SK-N-MC (cell line): ENCODE measurements around the gene PAK1.
"Not testable (repeated sequence)": the region's sequence is repeated elsewhere in the genome, so short reads cannot be mapped to it uniquely, and the experiment has no call there.

ENCODE experiments used
- DNase-seq: peaks from one replicate; pipeline ENCODE4 v3.0.0-alpha.2; 2011; ENCODE audit warnings: low read depth, low spot score
- H3K27ac ChIP-seq: fragments of 200-600 bp; sonication (generic); 2 replicates; pipeline ENCODE4 v1.5.1; 2016; ENCODE audit warnings: mixed run types
- H3K36me3 ChIP-seq: fragments of 200-600 bp; sonication (generic); 2 replicates; pipeline ENCODE4 v1.6.1; 2017; ENCODE audit warnings: antibody characterized with exemption, low read length, mixed read lengths; ENCODE audit not compliant: insufficient read depth
- H3K4me3 ChIP-seq: fragments of 200-600 bp; sonication (generic); 2 replicates; pipeline ENCODE4 v1.5.1; 2016
- H3K9ac ChIP-seq: fragments of 200-600 bp; sonication (generic); 2 replicates; pipeline ENCODE4 v1.8.0; 2017; ENCODE audit warnings: mixed run types, mixed read lengths; ENCODE audit not compliant: insufficient read length
- H3K9me3 ChIP-seq: fragments of 200-600 bp; sonication (generic); 2 replicates; pipeline ENCODE4 v1.6.1; 2017; ENCODE audit warnings: low read depth, mild to moderate bottlenecking, antibody characterized with exemption, low read length, moderate library complexity, mixed read lengths
- EZH2 ChIP-seq: fragments of 200-600 bp; sonication (generic); IDR thresholded peaks from one replicate; pipeline ENCODE4 v1.6.1; 2017; ENCODE audit warnings: antibody characterized with exemption
- FOXP2 ChIP-seq: optimal IDR thresholded peaks from 2 replicates; pipeline ENCODE3; 2011; ENCODE audit warnings: mild to moderate bottlenecking, moderate library complexity; ENCODE audit not compliant: insufficient read depth; ENCODE audit errors: extremely low read length, control extremely low read depth
- POLR2AphosphoS5 ChIP-seq: IDR thresholded peaks from 2 replicates; pipeline ENCODE4 v1.6.1; 2012; ENCODE audit warnings: mild to moderate bottlenecking, low read depth, low read length, borderline replicate concordance

PAK1 gene

DNA sequence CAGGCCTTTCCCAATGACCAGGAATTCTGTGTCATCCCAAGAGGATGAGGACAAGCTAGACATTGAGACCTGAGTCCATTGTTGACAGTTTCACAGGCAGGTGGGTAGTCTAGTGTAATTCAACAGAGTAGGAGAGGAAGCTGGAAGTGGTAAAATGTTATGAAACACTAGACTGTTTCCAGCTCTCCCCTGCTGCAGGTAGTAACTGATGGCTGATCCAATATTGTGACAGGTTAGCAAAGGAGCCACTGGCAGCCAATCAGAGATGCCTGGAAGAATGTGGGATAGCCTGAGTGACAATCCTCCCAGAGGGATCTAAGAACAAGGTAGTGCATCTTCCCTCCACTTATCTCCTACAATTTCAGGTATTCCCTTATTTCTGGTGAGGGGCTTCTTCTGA is 161.8 kb downstream of the PAK1 start:
- H3K36me3 ChIP-seq = no peaks in the 10 kb centered on the region
- no peak overlapping the region for H3K9ac ChIP-seq
- DNase-seq = no peak
- no peaks in the 10 kb centered on the region for H3K9me3 ChIP-seq
- H3K27ac ChIP-seq = no peak overlapping the region
- TF ChIP-seq EZH2 (no peak), POLR2AphosphoS5 (no peak), FOXP2 (no peak)
- no peak overlapping the region for H3K4me3 ChIP-seq

DNA sequence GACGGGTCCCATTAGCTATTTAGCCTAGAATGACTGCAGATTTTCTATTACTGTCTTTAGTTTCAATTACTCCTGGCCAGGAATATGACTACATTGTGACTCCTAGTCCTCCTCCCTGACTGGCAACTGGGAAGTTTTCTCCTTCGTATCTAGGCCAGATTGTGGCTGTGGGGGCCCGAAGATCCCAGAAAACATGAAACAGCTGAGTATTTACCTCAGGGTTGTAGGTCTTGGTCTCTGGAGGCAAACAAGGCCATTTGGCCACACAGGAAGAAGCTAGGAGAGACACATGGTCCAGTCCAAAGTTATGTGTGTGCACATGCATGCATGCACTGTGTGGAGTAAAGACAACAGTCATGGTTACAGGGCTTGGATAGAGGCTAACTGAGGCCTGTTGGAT is 162.2 kb downstream of the PAK1 start:
- H3K4me3 ChIP-seq = no peak overlapping the region
- no peak overlapping the region for H3K9ac ChIP-seq
- H3K9me3 ChIP-seq = no peaks in the 10 kb centered on the region
- H3K36me3 ChIP-seq = no peaks in the 10 kb centered on the region
- no peak overlapping the region for H3K27ac ChIP-seq
- TF ChIP-seq FOXP2 = no peak
- no peak for TF ChIP-seq POLR2AphosphoS5
- no peak for TF ChIP-seq EZH2
- no peak for DNase-seq

DNA sequence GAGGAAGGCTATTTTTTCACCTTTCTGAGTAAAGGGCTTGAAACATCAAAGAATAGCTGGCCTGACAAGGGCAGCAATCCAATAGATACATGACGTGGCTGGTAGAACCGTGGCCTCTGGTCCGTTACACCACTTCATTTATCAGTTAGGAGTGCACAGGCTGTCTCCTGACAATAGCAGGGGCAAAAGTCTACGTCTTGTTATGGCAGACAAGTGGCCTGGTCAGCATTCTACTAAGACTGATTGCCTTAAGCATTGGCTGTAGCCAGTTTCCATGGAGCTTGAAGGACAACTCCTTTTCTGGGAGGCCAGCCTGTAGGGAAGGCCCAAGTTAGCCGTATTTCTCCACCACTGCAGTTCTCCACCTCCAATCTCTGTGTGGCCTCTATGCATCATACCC is 163.2 kb downstream of the PAK1 start:
- no peak overlapping the region for H3K27ac ChIP-seq
- no peak overlapping the region for H3K9ac ChIP-seq
- H3K4me3 ChIP-seq = no peak overlapping the region
- TF ChIP-seq EZH2 (no peak), FOXP2 (no peak), POLR2AphosphoS5 (no peak)
- DNase-seq = no peak
- H3K9me3 ChIP-seq = no peaks in the 10 kb centered on the region
- H3K36me3 ChIP-seq = no peaks in the 10 kb centered on the region

DNA sequence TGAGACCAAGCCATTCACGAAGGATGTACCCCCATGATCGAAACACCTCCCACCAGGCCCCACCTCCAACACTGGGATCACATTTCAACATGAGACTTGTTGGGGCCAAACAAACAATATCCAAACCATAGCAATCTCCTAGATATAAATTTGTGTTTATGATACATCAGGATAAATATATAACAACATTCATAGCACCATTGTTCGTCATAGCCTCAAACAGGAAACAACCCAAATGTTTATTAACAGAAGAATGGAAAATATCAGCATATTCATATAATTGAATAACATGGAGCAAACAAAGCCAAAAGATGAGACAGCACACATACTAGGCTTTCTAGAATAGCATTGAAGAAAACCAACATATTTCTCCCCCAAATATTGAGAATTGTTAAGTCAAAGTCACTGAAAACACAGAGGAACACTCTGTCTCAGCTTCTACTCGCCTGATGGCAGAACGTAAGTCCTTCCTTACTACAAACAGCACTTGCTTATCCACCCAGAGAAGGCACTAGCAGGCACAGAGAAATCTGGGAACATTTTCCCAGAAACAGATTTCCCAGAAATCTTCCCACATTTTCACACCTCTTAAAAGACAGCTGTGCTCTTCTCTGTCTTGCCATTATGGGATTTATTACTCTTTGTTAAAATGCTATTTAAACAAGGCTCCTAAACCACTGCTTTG is 164.4 kb downstream of the PAK1 start:
- Histone ChIP-seq H3K27ac (no peak overlapping the region), H3K4me3 (no peak overlapping the region), H3K9ac (no peak overlapping the region), H3K9me3 (no peaks in the 10 kb centered on the region), H3K36me3 (no peaks in the 10 kb centered on the region)
- DNase-seq = no peak
- TF ChIP-seq POLR2AphosphoS5 = no peak
- TF ChIP-seq EZH2 = no peak
- no peak for TF ChIP-seq FOXP2

DNA sequence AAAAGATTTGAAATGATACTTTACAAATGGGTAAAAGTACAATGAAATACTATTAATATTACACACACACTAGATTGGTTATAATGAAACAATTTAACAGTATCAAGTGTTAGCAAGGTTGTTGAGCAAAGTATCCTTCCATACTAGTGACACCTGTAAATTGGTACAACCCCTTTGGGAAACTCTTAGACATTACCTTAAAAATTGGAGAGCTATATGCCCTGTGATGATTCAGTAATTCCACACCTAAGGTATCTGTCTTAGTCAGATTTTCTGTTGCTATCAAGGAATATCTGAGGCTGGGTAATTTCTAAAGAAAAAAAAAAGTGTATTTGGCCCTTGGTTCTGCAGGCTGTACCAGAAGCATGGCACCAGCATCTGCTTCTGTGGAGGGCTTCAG is 165.1 kb downstream of the PAK1 start:
- DNase-seq = no peak
- H3K4me3 ChIP-seq = no peak overlapping the region
- H3K9me3 ChIP-seq = no peaks in the 10 kb centered on the region
- H3K27ac ChIP-seq = no peak overlapping the region
- H3K9ac ChIP-seq = no peak overlapping the region
- no peaks in the 10 kb centered on the region for H3K36me3 ChIP-seq
- TF ChIP-seq EZH2 (no peak), FOXP2 (no peak), POLR2AphosphoS5 (no peak)

DNA sequence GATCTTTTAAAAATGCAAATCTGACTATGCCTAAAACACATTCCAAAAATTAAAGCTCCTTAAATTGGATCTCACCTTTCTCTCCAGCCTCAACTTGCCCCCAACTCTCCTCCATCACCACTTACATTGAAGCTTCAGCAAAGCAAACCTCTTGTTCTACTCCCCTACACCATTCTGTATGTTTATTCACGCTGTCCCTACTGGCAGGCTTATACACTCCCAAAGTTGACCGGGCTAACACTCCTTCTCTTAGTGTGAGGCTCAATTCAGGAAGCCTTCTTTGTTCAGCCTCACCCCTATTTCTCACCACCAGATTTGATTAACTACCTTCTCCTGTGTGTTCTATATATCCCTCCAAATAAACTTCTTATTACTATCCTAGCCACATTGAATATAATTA is 170.6 kb downstream of the PAK1 start:
- no peak for DNase-seq
- Histone ChIP-seq H3K4me3 (no peak overlapping the region), H3K9me3 (no peaks in the 10 kb centered on the region), H3K36me3 (no peaks in the 10 kb centered on the region), H3K9ac (no peak overlapping the region), H3K27ac (no peak overlapping the region)
- TF ChIP-seq FOXP2 (no peak), EZH2 (no peak), POLR2AphosphoS5 (no peak)

DNA sequence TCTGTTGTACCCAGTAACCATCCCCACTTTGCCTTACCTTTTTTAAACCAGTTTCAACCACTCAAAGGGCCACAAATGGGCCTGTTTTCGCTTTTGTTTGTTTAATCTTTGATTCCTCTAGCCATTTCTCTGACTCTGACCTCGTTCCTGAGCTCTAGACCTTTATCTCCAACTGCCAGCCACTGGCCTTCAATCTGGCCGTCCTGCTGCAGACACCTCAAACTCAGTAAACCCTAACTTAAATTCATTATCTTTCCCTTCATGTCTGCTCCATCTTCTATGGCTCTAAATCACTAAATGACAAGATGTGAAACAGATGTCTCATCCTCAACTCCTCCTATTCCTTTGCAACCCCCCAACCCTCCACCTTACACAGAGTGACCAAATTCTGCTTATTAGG is 171.1 kb downstream of the PAK1 start:
- no peak for TF ChIP-seq POLR2AphosphoS5
- TF ChIP-seq EZH2 = no peak
- no peak for TF ChIP-seq FOXP2

DNA sequence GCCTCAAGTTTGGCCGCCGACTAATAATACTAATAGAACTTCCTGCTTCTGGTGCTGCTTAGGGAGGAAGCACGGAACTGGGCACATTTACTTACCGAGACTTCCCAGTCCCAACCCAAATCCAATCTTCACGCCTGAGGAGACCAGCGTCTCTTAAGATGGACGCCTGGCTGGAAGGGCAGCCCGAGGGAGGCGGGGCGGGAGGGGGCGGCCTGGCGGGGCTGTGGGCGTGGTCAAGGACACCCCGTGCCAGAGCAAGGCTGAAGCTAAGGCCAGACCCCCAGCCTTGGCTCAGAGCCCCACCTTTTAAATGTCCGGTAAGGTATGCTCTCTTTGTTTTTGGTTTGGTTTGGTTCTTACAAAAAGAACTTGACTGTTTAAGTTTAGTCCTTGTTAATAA is 172.4 kb downstream of the PAK1 start, which contains the start of gene GDPD4:
TSS of gene GDPD4 (minus strand) at position 177 of the 400 bp plus-strand sequence. CDS start 16,549 bp downstream, outside the sequence.
- DNase-seq = no peak
- H3K9ac ChIP-seq = no peak within 1 kb of the TSS

More for the DNA sequence above, 171.1 kb downstream of the PAK1 start:
- H3K9ac ChIP-seq = no peak overlapping the region
- DNase-seq = no peak
- no peak overlapping the region for H3K27ac ChIP-seq
- H3K4me3 ChIP-seq = no peak overlapping the region
- H3K9me3 ChIP-seq = no peaks in the 10 kb centered on the region
- no peaks in the 10 kb centered on the region for H3K36me3 ChIP-seq

DNA sequence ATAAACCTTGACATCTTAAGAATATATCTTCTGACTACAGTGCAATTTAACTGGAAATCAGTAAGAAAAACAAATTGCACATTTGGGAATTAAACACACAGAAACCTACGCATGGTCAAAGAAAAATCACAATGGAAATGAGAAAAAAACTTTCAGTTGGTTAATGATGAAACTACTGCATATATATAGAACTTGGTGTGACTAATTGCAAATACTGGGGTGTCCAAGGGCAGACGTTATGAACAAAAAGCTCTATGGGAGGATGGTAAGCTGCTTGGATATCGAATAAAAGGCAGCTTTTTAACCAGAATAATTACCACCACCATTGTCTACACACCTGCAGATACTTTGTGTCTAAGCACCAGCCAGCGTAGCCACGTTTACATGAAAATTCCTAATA is 173.2 kb downstream of the PAK1 start:
- Histone ChIP-seq H3K36me3 (no peaks in the 10 kb centered on the region), H3K4me3 (no peak overlapping the region), H3K9ac (no peak overlapping the region), H3K9me3 (no peaks in the 10 kb centered on the region), H3K27ac (no peak overlapping the region)
- no peak for DNase-seq
- TF ChIP-seq FOXP2 = no peak
- no peak for TF ChIP-seq EZH2
- TF ChIP-seq POLR2AphosphoS5 = no peak

More for the DNA sequence above, 172.4 kb downstream of the PAK1 start, which contains the start of gene GDPD4:
- no peaks in the 10 kb centered on the region for H3K36me3 ChIP-seq
- TF ChIP-seq POLR2AphosphoS5 = no peak
- no peak for TF ChIP-seq EZH2
- no peak for TF ChIP-seq FOXP2
- no peak within 1 kb of the TSS for H3K27ac ChIP-seq
- H3K4me3 ChIP-seq = no peak within 1 kb of the TSS
- H3K9me3 ChIP-seq = no peaks in the 10 kb centered on the region

DNA sequence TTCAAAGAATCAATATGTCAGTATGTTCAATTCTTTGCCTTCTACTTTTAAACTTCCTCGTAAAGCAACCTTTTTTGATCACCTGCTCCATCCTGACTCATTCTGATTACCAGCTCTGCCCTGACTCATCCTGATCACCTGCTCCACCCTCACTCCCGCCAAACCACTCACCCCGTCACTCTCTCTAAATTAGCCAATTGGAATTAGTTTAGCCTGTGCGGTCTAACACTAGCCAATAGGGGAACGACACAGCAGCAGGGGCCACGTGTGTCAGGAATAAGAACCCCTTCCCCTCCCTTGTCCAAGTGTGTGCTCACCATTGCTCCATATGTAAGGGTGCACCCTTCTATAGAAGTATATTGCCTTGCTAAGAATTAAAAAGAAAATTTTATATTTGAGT is 173.9 kb downstream of the PAK1 start:
- DNase-seq, H3K9ac ChIP-seq, H3K4me3 ChIP-seq: not testable (repeated sequence)

More for the DNA sequence above, 173.9 kb downstream of the PAK1 start:
- not testable (repeated sequence) for H3K36me3 ChIP-seq, H3K27ac ChIP-seq, H3K9me3 ChIP-seq
